Stimulated activated CD8-positive, alpha-beta memory T cell treated with anti-CD3 and anti-CD28 coated beads, Interleukin-4, amount 100 ng/mL, for 1 hour (primary cell): ENCODE results near the gene PCED1B.

Experiments used
- DNase-seq, 2 donors: peaks; one replicate each; pipeline ENCODE4 v3.0.0-alpha.2; 2020; ENCODE audit warnings: low read depth in 2 of 2, low spot score in 1 of 2

The PCED1B gene

GRCh38 chr12:47088021-47088944, 8.9 kb downstream of the PCED1B start:
- DNase-seq: no peak

- DNase-seq: no peak
These were observed 11.6 kb downstream of the PCED1B start for GRCh38 chr12:47091009-47091408.

- DNase-seq: no peak
These were observed 15.4 kb downstream of the PCED1B start for GRCh38 chr12:47094804-47095203.

- no peak for DNase-seq
These were observed 16.2 kb downstream of the PCED1B start for GRCh38 chr12:47095446-47096236.

- no peak for DNase-seq
These were observed 18.0 kb downstream of the PCED1B start for GRCh38 chr12:47097276-47097896.

- no peak for DNase-seq
These were observed 18.7 kb downstream of the PCED1B start for GRCh38 chr12:47098099-47098498.

- no peak for DNase-seq
These were observed 20.2 kb downstream of the PCED1B start for GRCh38 chr12:47099610-47100009.

- DNase-seq: no peak
These were observed 20.7 kb downstream of the PCED1B start for GRCh38 chr12:47100160-47100559.

GRCh38 chr12:47102406-47102805, 23.0 kb downstream of the PCED1B start:
- no peak for DNase-seq

GRCh38 chr12:47102845-47103651, 23.6 kb downstream of the PCED1B start:
- DNase-seq: no peak

GRCh38 chr12:47105914-47106674, 26.7 kb downstream of the PCED1B start:
- no peak for DNase-seq

- DNase-seq: no peak
These were observed 28.0 kb downstream of the PCED1B start for GRCh38 chr12:47107446-47107845.

- DNase-seq: no peak
These were observed 28.5 kb downstream of the PCED1B start for GRCh38 chr12:47107926-47108325.

GRCh38 chr12:47110011-47110541, 30.7 kb downstream of the PCED1B start:
- DNase-seq: no peak

GRCh38 chr12:47110718-47111391, 31.4 kb downstream of the PCED1B start:
- no peak for DNase-seq

- no peak for DNase-seq
These were observed 32.0 kb downstream of the PCED1B start for GRCh38 chr12:47111392-47111778.

- DNase-seq: no peak
These were observed 32.4 kb downstream of the PCED1B start for GRCh38 chr12:47111854-47112253.

- no peak for DNase-seq
These were observed 33.3 kb downstream of the PCED1B start for GRCh38 chr12:47112679-47113078.

GRCh38 chr12:47114481-47114892, 35.1 kb downstream of the PCED1B start:
- no peak for DNase-seq
